NCI-H526 treated with DMSO at 0.1 percent for 48 hours (cell line): ENCODE data around the gene SST.

ENCODE experiments used
- DNase-seq: peaks from one replicate; lab custom pipeline; 2025; lab: John Stamatoyannopoulos, UW

The SST gene

GRCh38 chr3:187669675-187670504 is at the start of gene SST:
Gene SST, minus strand, starts transcription at chr3:187670394. Its CDS starts 103 bp downstream, at chr3:187670291.
- no peak for DNase-seq

GRCh38 chr3:187719628-187720336 is 49.6 kb upstream of the SST start:
- no peak for DNase-seq

- DNase-seq: no peak
Measured at GRCh38 chr3:187718802-187719201, 48.6 kb upstream of the SST start.

GRCh38 chr3:187717572-187717971 is 47.4 kb upstream of the SST start:
- DNase-seq: no peak

- peak; percentile 26 for DNase-seq
Measured at GRCh38 chr3:187714404-187714979, 44.3 kb upstream of the SST start.

GRCh38 chr3:187713504-187713903 is 43.3 kb upstream of the SST start:
- DNase-seq: no peak

- no peak for DNase-seq
Measured at GRCh38 chr3:187709155-187709554, 39.0 kb upstream of the SST start.

GRCh38 chr3:187708696-187709095 is 38.5 kb upstream of the SST start:
- DNase-seq: no peak

GRCh38 chr3:187706971-187707370 is 36.8 kb upstream of the SST start:
- no peak for DNase-seq

GRCh38 chr3:187705164-187705563 is 35.0 kb upstream of the SST start:
- no peak for DNase-seq

GRCh38 chr3:187702507-187703033 is 32.4 kb upstream of the SST start, which contains the start of gene RTP2:
Gene RTP2, minus strand, starts transcription at chr3:187702557. Its CDS starts 429 bp downstream, at chr3:187702128.
- DNase-seq: peak; percentile 8

GRCh38 chr3:187700249-187700648 is 30.1 kb upstream of the SST start:
- no peak for DNase-seq

GRCh38 chr3:187698499-187699399 is 28.6 kb upstream of the SST start:
- no peak for DNase-seq

- no peak for DNase-seq
Measured at GRCh38 chr3:187696021-187696420, 25.8 kb upstream of the SST start.

- DNase-seq: no peak
Measured at GRCh38 chr3:187695449-187695848, 25.3 kb upstream of the SST start.

- no peak for DNase-seq
Measured at GRCh38 chr3:187694801-187695200, 24.6 kb upstream of the SST start.

GRCh38 chr3:187693431-187693830 is 23.2 kb upstream of the SST start:
- no peak for DNase-seq

GRCh38 chr3:187689984-187690383 is 19.8 kb upstream of the SST start:
- DNase-seq: no peak

- no peak for DNase-seq
Measured at GRCh38 chr3:187686621-187687273, 16.6 kb upstream of the SST start.

- DNase-seq: no peak
Measured at GRCh38 chr3:187685948-187686347, 15.8 kb upstream of the SST start.

- DNase-seq: no peak
Measured at GRCh38 chr3:187684880-187685279, 14.7 kb upstream of the SST start.
